Spleen (tissue), 7 donors: Measurements from ENCODE around the gene NRDC.

Experiments used
- CTCF ChIP-seq, 11 experiments: fragments of 200-600 bp in 7 of 11; fragments of 450-650 bp in 4 of 11; sonication (generic) in 4 of 11; IDR thresholded peaks in 8 of 11; conservative IDR thresholded peaks in 3 of 11; 1 replicate in 7 of 11; 2 replicates in 4 of 11; pipeline versions ENCODE4 v1.4.0 to v1.8.0; 2016 to 2021; ENCODE audit warnings: antibody characterized with exemption in 11 of 11, inconsistent platforms in 4 of 11, mild to moderate bottlenecking in 1 of 11
- POLR2A ChIP-seq, 3 donors: fragments of 450-650 bp; IDR thresholded peaks; one replicate each; pipeline ENCODE4 v1.5.1; 2017; ENCODE audit warnings: antibody characterized with exemption in 3 of 3, mild to moderate bottlenecking in 1 of 3
- POLR2AphosphoS5 ChIP-seq, 3 donors: sonication (generic); formaldehyde crosslinking; IDR thresholded peaks; one replicate each; pipeline ENCODE4 v1.5.1; 2017; ENCODE audit warnings: antibody characterized with exemption in 3 of 3
- donor health status: DM: no; HTN: no; CAD: no; lungs with moderate emphysema.
- donor health status: DM: no; HTN: no; CAD: no.
- donor health status: DM: no; HTN: no; CAD: no.

GRCh38 chr1:51789342-51789741 lies 89.2 kb downstream of the NRDC start:
- TF ChIP-seq CTCF (IDR thresholded peaks at IDR 0.05 in 8 of 11, conservative IDR thresholded peaks at IDR 0.05 in 3 of 11): no peak
- no peak for TF ChIP-seq POLR2AphosphoS5 (IDR thresholded peaks at IDR 0.05)
- no peak for TF ChIP-seq POLR2A (IDR thresholded peaks at IDR 0.05)
